Stomach smooth muscle (tissue), 2 donors: Measurements from ENCODE around the gene STXBP4.

Experiments used
- H3K27ac ChIP-seq: one replicate; pipeline ENCODE4 v1.7.0; 2013; ENCODE audit warnings: mild to moderate bottlenecking, low read length, inconsistent platforms
- H3K27me3 ChIP-seq, 2 donors: one replicate each; pipeline ENCODE4 v1.7.0; 2013; ENCODE audit warnings: low read length in 2 of 2; ENCODE audit not compliant: insufficient read depth in 2 of 2, control insufficient read depth in 1 of 2
- H3K36me3 ChIP-seq, 2 donors: one replicate each; pipeline ENCODE4 v1.7.0; 2013; ENCODE audit warnings: low read length in 2 of 2; ENCODE audit not compliant: control insufficient read depth in 2 of 2, insufficient read depth in 2 of 2
- H3K4me1 ChIP-seq: one replicate; pipeline ENCODE4 v1.7.0; 2013; ENCODE audit warnings: low read length; ENCODE audit not compliant: control insufficient read depth, insufficient read depth
- H3K4me3 ChIP-seq, 2 donors: one replicate each; pipeline ENCODE4 v1.7.0; 2013; ENCODE audit warnings: low read length in 2 of 2
- H3K9ac ChIP-seq, 2 donors: one replicate each; pipeline ENCODE4 v1.7.0; 2013; ENCODE audit warnings: low read length in 2 of 2, mild to moderate bottlenecking in 1 of 2
- H3K9me3 ChIP-seq, 2 donors: one replicate each; pipeline ENCODE4 v1.7.0; 2013; ENCODE audit warnings: low read length in 2 of 2; ENCODE audit not compliant: control insufficient read depth in 2 of 2
- donor health status: healthy.
- donor health status: Pancreatic carcinoma.

Gene STXBP4

DNA sequence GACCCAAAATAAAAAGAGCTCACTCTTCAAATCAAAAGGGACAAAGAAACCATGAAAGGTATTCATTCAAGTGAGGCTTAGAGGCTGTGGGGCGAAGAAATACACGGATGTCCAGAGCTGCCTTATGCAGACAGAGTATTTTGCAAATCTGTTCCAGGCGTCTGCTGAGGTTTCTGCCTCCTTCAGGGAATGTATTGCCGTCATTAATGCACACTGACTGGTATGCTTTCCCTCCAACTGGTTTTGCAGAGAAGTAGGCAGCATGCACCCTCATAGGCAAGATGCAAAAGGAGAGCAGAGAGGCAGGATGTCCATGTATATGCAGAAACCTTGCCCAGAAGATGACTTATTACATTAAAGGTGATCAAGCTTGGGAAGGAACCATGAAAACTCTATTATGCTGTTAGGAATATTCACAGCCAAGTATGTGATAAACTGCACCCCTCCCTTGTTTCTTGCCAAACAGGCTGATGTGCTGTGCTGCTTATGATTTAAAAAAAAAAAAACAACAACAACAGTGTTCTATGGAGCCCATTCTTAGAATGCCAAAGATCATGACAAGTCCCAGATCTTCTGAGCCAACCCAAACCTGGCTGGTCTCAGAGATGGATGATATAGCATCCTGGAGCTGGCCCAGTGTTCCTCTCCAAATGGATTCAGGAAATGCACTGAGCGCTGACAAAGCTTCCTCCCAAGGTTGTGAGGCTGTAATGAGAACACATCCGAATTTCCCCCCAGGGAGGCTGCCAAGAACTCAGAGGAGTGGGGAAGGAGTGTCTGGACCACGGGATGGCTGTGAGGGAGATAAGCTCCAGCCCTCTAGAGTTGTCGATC is 218.6 kb downstream of the STXBP4 start:
- Histone ChIP-seq H3K9ac (no peak overlapping the region), H3K4me3 (no peak overlapping the region), H3K4me1 (no peaks in the 10 kb centered on the region), H3K27me3 (no peaks in the 10 kb centered on the region), H3K27ac (no peak overlapping the region), H3K36me3 (no peaks in the 10 kb centered on the region), H3K9me3 (no peaks in the 10 kb centered on the region)

GRCh38 chr17:55190748-55191147 is 222.2 kb downstream of the STXBP4 start:
- no peaks in the 10 kb centered on the region for H3K4me1 ChIP-seq
- no peaks in the 10 kb centered on the region for H3K27me3 ChIP-seq
- H3K27ac ChIP-seq = no peak overlapping the region

DNA sequence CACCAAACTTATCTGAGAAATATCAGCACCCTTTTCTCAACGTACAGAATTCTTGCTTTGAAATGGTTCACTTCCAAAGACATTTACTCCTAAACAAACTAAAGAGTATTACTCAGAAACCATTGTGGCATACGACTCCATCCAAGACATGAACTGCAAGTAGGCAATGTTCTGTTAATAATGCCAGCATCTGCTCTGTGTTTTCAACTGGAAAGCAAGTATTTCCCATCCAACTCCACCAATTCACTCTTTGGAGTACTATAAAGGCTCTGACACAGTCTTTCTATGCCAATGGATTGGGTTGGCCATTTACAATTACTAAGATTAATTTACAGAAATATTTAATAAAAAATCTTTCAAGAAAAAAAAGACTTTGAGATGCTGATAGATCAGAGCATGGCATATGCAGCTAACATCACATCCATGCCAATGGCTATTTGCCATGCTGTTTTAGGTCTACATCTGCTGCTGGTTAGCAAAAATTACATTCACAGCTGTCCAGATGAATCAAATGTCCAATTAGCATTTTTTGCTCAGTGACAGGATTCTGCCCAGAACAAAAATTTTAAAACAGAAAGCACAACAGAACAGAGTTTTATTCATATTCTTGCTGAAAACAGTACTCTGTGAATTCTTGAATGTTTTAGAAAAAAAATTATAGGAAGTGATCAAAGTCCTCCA is 230.3 kb downstream of the STXBP4 start:
- Histone ChIP-seq H3K4me1 (no peaks in the 10 kb centered on the region), H3K36me3 (no peaks in the 10 kb centered on the region), H3K9ac (no peak overlapping the region), H3K27ac (no peak overlapping the region), H3K4me3 (no peak overlapping the region), H3K27me3 (no peaks in the 10 kb centered on the region), H3K9me3 (no peaks in the 10 kb centered on the region)

More at GRCh38 chr17:55190748-55191147, 222.2 kb downstream of the STXBP4 start:
- H3K9me3 ChIP-seq = no peaks in the 10 kb centered on the region
- no peaks in the 10 kb centered on the region for H3K36me3 ChIP-seq
- no peak overlapping the region for H3K4me3 ChIP-seq
- no peak overlapping the region for H3K9ac ChIP-seq

- no peak overlapping the region for H3K4me3 ChIP-seq
- no peaks in the 10 kb centered on the region for H3K36me3 ChIP-seq
- H3K27me3 ChIP-seq = no peaks in the 10 kb centered on the region
- H3K9me3 ChIP-seq = peaks cover 0 to 4% of the 10 kb centered on the region in 2 donors
- H3K4me1 ChIP-seq = no peaks in the 10 kb centered on the region
- H3K27ac ChIP-seq = no peak overlapping the region
- no peak overlapping the region for H3K9ac ChIP-seq
These were observed 232.3 kb downstream of the STXBP4 start for GRCh38 chr17:55200904-55201303.

DNA sequence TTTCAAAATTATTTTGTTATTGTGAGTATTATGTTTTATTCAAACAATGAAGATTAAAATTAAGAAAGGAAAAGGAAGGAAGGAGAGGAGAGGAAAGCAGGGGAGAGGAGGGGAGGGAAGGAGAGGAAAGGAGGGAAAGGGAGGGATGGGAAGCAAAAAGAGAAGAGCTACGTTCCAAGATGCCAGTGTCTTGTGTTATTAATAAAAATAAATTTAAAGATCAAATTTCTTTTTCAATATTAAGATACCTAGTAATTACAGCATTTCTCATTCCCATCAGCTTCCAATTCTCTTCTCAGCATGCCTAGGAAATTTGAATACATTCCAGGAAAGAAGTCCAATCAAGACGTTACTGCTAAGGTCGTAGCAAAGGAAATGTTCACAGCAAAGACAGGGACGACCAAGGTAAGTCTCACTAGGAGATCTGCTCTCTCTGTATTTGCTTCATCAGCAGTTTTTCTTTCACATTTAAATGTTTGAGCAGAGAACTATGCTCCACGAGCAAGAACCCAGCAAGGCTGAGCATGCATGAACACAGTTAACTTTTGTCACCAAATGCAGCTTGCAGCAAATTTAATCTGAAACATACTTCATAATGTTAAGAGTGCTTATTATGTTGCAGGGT is 232.9 kb downstream of the STXBP4 start:
- Histone ChIP-seq H3K27ac (no peak overlapping the region), H3K4me3 (no peak overlapping the region), H3K36me3 (no peaks in the 10 kb centered on the region), H3K9me3 (peaks cover 0 to 4% of the 10 kb centered on the region in 2 donors), H3K27me3 (no peaks in the 10 kb centered on the region), H3K9ac (no peak overlapping the region), H3K4me1 (no peaks in the 10 kb centered on the region)

DNA sequence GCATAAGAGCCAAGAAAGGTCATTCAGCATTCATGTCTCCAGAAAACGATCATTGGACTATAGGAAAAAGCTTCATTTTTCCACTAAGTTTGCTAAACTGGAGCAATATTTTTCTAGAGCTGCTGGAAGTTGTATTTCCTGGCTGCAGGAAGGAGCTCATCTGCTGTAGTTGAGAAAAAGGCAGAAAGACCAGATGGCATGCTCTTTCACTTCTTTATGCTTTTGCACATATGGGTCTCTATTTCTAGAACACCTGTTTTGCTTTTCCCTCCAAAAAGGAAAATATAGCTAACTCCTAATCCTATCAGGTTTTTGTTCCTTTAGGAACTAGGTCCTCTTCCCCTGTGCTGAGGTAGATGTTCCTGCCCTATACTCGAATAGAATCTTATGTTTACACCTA is 234.3 kb downstream of the STXBP4 start:
- peaks cover 0 to 4% of the 10 kb centered on the region in 2 donors for H3K9me3 ChIP-seq
- no peaks in the 10 kb centered on the region for H3K36me3 ChIP-seq
- H3K9ac ChIP-seq = no peak overlapping the region
- H3K27me3 ChIP-seq = no peaks in the 10 kb centered on the region
- no peak overlapping the region for H3K4me3 ChIP-seq
- no peak overlapping the region for H3K27ac ChIP-seq
- no peaks in the 10 kb centered on the region for H3K4me1 ChIP-seq

GRCh38 chr17:55208078-55208812 is 239.7 kb downstream of the STXBP4 start:
- Histone ChIP-seq H3K27me3 (no peaks in the 10 kb centered on the region), H3K9me3 (peaks cover 0 to 4% of the 10 kb centered on the region in 2 donors), H3K9ac (no peak overlapping the region), H3K4me1 (no peaks in the 10 kb centered on the region), H3K27ac (no peak overlapping the region), H3K36me3 (no peaks in the 10 kb centered on the region), H3K4me3 (no peak overlapping the region)

DNA sequence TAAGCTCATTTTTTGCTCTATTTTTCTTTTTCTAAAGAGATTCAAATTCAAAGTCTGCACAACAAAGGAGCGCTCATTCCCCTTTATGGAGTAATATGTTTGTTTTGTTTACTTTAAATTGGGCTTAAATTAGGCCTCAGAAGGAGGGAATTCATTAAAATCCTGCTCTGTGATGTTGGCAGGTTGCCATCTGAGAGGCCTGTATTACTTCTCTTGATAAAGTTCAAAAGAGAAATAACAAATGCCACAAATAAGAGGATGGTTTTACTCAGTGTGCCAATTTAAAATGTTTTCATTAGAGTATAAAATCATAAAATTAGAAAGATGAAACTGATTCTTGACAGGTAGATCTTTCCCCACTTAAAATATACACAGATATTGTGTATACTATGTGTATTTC is 241.7 kb downstream of the STXBP4 start:
- Histone ChIP-seq H3K36me3 (no peaks in the 10 kb centered on the region), H3K4me1 (no peaks in the 10 kb centered on the region), H3K9me3 (no peaks in the 10 kb centered on the region), H3K27me3 (no peaks in the 10 kb centered on the region), H3K9ac (no peak overlapping the region), H3K4me3 (no peak overlapping the region), H3K27ac (no peak overlapping the region)

- Histone ChIP-seq H3K9ac (no peak overlapping the region), H3K4me1 (no peaks in the 10 kb centered on the region), H3K9me3 (no peaks in the 10 kb centered on the region), H3K27ac (no peak overlapping the region), H3K27me3 (no peaks in the 10 kb centered on the region), H3K4me3 (no peak overlapping the region), H3K36me3 (no peaks in the 10 kb centered on the region)
These were observed 244.3 kb downstream of the STXBP4 start for GRCh38 chr17:55212880-55213279.

GRCh38 chr17:55215711-55216110 is 247.1 kb downstream of the STXBP4 start:
- Histone ChIP-seq H3K4me1 (no peaks in the 10 kb centered on the region), H3K27ac (no peak overlapping the region), H3K9me3 (no peaks in the 10 kb centered on the region)

More at GRCh38 chr17:55215711-55216110, 247.1 kb downstream of the STXBP4 start:
- no peaks in the 10 kb centered on the region for H3K36me3 ChIP-seq
- no peak overlapping the region for H3K9ac ChIP-seq
- no peaks in the 10 kb centered on the region for H3K27me3 ChIP-seq
- H3K4me3 ChIP-seq = no peak overlapping the region
